GM19351 (cell line): ENCODE data around the gene FASTKD3.

Source experiments
- ATAC-seq: cut with Tn5 transposase; IDR thresholded peaks from one replicate; pipeline ENCODE4 v1.9.1; 2021; ENCODE audit warnings: mild to moderate bottlenecking, moderate library complexity; ENCODE audit not compliant: unreplicated experiment

The FASTKD3 gene

DNA sequence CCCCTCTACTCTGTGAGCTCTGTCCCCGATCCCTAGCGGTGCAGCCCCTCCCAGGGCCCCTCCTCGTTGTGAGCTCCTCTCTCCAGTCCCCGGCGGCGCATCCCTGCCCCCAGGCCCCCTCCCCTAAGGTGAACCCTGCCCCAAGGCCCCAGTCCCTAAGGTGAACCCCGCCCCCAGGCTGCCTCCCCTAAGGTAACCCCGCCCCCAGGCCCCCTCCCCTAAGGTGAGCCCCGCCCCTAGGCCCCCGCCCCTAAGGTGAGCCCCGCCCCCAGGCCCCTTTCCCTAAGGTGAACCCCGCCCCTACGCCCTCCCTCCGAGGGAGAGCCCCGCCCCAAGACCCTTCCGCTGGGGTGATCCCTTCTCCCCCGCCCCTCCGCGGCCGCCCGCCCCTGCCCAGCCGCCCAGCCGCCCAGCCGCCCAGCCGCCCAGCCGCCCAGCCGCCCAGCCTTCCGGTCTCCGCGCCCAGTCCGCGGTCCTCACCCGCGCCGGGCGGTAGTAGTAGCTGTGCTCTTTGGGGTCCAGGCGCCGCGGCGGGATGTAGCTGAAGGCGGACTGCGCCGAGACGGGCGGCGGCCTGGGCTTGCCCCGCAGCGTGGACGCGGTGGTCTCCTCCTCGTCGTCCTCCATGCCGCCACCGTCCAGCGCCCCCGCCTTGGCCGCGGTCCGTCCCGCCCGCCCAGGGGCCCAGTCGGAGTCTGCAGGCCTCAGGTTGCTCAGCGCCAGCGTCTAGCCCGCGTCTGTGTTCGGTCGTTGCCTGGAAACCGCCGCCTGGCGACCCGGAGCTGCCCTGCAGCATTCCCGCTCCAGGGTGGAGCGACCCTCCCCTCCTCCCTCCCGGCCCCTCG is 18.2 kb downstream of the FASTKD3 start, which contains the start of gene CFAP90:
Gene CFAP90, minus strand, starts transcription at position 739 of the 845 bp plus-strand sequence. Its CDS starts 112 bp downstream, at position 627.
- ATAC-seq, result no peak

DNA sequence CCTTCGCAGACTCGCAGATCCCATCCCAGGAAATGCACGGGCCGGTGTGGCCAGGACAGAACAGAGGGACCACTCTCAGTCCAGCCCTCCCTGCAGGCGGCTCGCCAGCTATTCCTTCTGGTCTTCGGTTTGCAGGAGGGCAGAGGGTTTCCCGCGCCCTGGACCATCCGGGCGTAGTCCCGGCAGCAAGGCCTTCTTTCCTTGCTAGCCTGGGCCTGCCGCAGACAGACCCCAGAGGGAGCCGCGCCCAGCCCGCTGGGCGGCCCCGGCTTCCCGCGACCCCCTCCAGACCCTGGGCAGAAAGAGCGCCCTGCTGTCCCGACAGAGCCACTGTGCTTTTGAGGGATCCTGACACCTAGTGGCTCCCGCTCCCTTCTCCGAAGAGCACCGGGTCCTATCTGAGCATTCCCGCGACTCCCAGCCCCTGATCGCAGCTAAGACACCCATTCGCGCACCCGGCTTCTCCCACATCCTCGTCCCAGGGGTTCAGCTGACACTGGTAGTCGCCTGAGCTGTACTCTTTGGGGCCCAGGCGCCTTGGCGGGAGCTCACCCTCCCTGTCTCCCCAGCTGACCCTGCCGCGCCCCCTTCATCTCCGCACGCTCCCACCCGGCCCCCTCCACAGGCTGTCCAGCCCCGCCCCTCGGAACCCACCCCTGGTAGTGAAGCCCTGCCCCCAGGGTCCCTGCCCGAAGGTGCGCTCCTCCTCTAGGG is 19.0 kb downstream of the FASTKD3 start:
- ATAC-seq, result no peak

DNA sequence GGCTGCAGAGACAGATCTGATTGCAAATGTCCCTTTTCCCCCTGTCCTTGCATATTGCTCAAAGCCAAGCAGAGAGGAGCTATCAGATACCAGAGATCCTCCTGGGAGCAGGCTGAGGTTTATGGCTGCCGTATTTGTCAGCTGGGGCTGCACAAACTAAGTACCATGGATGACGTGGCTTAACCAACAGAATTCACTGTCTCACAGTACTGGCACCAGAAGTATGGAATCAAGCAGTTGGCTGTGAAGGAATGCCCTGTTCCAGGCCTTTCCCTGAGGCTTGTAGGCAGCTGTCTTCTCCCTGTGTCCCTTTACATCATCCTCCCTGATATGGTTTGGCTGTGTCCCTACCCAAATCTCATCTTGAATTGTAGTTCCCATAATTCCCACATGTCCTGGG is 20.5 kb downstream of the FASTKD3 start:
- no peak for ATAC-seq

DNA sequence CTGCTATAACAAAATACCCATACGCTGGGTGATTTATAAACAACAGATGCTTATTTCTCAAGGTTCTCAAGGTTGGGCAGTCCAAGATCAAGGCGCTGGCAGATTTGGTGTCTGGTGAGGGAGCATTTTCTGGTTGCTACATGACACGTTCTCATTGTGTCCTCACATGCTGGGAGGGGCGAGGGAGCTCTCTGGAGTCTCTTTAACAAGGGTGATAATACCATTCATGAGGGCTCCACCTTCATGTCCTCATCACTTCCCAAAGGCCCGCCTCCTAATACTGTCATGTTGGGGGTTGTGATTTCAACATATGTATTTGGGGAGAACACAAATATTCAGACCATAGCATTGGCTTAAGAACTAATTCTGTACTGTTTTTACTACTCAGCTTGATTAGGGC is 22.5 kb downstream of the FASTKD3 start:
- ATAC-seq, result no peak

DNA sequence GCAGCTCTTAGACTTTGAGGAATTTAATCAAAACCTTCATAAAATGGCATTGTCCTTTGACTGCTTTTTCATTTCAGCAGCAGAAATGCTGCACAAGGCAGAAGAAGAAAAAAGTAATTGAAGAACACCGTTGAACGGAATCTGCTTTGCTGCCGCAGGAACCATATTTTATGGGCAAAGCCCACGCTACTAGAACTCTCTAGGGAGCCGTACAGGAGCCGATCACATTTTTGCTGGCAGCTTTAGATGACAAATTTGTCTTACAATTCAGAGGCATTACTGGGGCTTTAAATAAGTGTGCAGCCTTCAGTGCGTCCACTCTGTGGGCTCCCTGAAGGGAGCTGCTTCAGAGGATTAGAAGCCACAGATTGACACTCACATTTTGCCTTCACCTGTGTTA is 23.3 kb downstream of the FASTKD3 start:
- ATAC-seq, result no peak

DNA sequence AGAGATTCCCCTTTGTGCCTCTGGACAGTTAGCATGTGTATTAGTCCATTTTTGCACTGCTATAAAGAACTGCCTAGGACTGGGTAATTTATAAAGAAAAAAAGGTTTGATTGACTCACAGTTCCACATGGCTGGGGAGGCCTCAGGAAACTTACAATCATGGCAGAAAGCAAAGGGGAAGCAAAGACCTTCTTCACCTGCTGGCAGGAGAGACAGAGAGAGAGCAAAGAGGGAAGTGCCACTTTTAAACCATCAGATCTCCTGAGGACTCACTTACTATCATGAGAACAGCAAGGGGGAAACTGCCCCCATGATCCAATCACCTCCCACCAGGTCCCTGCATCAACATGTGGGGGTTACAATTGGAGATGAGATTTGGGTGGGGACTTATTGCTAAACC is 23.9 kb downstream of the FASTKD3 start:
- no peak for ATAC-seq

DNA sequence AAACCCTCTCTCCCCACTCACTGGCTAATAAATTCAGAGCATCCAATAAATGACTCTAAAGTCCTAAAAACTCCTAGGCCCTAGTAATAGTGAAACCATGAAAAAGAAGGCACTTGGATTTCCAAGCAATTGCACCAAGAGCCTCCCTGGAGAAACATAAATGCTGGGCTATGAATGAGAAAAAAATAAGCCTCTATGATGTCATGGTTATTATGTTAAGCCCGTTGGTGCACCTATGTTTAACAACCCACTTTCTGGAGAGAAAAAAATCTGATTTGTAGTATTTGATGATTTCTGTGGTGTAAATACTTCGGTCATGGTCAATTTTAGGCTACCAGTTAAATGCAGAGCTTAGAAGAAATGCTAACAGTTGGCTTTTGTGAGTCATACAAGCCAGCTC is 26.3 kb downstream of the FASTKD3 start:
- ATAC-seq, result no peak

DNA sequence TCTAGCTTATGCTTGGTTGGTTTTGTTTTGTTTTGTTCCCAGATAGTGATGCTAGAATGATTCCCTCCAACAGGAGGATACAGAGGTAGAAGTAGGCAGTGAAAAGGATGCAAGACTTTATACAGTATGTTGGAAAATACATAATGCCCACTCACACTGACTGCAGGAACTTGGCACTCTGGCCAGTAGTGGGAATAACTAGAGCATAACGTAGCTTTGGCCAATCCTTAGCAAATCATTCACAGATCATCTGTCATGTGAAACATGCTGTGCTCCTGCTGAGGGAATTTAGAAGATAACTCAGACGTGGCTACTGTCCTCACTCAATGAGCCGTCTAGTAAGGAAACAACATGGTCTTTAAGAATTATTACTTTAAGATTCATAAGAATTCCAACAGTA is 31.4 kb downstream of the FASTKD3 start:
- no peak for ATAC-seq

DNA sequence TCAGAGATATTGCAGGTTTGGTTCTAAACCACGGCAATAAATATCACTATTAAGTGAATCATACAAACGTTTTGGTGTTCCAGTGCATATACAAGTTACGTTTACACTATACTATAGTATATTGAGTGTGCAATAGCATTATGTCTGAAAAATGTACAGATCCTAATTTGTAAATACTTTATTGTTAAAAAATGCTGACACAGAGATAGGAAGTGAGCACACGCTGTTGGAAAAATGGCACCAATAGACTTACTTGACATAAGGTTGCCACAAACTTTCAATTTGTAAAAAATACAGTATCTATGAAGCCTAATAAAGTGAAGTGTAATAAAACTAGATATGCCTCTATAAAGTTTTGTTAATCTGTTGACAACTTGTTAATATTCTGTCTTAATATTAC is 33.8 kb downstream of the FASTKD3 start:
- no peak for ATAC-seq

DNA sequence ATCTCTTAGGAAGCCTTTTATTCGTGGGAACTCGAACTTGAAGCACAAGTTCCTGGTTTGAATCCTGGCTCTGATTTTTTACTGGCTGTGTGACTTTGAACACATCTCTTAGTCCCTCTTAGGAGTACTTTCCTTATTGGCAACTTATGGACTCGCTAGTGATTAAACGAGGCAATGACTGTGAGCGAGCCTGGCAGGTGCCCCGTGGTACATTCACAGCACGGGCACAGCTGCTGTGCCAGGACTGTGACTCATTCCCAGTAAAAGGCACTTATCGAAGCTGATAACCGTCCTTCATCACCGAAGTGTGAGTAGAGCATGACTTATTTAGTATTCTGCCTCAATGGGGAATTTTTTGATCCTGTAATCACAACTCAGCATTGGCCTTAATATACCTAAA is 40.6 kb downstream of the FASTKD3 start:
- no peak for ATAC-seq

DNA sequence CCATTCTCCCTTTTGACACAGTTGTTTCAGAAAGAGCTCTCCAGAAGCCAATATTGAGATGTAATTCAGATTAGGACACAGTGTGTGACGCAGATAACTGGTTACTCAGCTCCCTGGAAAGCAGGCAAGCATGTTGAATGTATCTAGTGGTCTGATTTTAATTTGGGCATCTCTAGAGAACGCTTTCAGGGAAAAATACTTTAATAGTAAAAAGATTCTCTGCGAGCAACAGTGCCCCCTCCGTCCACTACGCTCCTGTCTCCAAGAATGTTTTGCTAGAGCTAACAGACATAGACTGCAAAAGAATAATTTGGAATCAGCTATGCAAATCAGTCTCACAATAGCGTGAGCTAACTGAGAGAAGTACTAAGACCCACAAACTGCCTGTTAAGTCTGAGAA is 41.2 kb downstream of the FASTKD3 start:
- ATAC-seq, result no peak

DNA sequence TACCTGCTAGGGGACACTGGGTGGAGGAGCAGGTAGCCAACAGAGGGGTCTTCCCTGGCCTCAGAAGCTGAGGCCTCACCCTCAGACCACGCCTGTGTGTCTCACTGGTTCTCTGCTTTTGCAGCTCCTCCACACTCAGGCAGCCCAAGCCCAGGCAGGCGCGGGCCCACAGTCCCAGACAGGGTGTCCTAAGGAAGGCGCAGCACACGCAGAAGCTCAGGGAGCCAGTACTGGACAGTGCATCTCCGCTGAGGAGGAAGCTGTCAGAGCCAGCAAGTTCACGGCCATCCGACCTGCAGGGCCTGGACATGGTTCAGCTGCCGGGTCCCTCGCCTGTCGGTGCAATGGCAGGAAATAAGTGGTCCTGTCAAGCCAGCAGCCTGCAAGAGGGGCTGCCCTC is 43.2 kb downstream of the FASTKD3 start:
- ATAC-seq, result no peak

DNA sequence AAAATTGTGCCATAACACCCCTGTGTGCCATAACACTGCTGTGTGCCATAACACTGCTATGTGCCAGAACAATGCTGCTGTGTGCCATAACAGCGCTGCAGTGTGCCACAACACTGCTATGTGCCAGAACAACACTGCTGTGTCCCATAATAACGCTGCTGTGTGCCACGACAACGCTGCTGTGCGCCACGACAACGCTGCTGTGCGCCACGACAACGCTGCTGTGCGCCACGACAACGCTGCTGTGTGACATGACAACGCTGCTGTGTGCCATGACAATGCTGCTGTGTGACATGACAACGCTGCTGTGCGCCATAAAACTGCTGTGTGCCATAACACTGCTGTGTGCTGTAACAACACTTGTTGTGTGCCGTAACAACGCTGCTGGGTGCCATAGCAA is 43.8 kb downstream of the FASTKD3 start:
- no peak for ATAC-seq

DNA sequence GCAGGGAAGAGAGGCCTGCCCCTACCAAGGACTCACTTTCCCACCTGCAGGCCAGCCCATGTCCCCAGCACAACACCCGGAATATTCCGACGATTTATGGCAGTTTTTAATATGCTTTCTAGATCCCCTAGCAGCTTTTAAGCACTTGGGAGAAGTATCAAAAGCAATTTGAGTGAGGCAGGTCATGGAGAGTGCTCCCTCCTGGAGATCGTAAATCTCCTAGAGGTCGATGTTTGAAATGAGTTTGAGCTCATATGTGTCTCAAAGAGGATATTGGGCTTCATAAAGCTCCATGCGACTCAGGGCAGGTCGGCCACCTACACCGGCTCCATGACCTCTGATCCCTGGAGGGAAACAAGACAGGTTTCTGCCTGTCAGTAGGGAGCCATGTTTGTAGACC is 45.2 kb downstream of the FASTKD3 start:
- no peak for ATAC-seq

DNA sequence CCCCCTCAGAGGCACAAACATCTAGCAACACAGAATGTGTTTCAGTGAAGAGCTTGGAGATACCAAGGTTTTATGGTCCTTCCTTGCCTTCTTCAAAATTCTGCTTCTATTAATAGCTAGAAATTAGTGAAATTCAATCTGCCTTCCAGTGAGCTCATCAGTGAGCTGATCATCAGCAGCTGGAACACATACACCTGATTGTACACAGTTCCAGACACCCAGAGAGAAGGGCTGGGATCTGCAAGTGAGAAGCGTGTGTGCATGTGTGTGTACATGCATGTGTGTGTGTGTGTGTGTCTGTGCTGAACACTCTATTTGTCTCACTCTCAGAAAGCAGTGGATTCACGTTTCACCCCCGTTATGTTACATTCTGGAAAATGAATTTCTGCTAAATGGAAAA is 46.4 kb downstream of the FASTKD3 start:
- ATAC-seq, result no peak

DNA sequence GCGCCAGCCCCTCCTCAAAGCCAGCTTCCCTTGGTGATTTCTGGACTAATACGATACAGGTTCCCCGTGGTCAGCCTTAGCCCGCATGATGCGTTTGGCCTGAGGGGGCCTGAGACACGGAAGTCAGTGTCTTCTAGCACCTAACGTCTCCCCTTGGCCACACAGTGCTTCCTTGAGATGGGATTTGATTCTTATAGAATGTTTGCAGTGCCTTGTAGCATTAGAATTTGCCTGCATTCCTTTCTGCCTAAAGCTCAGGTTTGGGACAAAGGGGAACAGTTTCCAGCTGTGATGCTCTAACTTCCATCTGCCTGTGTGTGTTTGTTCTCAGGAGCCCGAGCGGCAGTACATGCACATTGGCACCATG is 52.3 kb downstream of the FASTKD3 start:
- ATAC-seq, result peak; percentile 2

DNA sequence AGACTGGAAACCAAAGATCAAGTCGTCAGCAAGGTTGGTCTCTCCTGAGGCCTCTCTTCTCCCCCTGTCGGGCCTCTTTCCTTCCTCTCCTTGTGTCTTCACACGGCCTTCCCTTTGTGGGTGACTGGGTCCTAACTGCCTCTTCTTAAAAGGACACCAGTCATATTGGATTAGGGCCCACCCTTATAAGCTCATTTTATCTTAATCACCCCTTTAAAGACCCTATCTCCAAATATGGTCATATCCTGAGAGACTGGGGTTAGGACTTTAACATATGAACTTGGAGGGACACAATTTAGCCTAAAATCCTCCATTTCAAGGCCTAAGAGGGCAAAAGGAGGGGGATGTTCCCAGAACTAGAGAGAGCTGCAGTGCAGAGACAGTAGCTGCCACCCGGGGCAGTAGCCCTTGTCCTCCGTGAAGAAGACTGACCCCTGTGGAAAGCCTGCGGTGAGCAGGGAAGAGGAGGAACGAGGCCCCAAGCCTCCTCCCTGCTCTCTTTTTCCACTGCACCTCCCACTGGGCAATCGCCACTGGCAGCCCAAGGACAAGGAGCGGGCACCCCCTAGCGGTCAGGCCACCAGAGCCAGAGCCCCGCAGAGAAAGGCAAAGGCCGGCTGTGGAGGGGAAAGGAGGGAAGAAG is 52.8 kb downstream of the FASTKD3 start:
- peak; percentile 93 for ATAC-seq

DNA sequence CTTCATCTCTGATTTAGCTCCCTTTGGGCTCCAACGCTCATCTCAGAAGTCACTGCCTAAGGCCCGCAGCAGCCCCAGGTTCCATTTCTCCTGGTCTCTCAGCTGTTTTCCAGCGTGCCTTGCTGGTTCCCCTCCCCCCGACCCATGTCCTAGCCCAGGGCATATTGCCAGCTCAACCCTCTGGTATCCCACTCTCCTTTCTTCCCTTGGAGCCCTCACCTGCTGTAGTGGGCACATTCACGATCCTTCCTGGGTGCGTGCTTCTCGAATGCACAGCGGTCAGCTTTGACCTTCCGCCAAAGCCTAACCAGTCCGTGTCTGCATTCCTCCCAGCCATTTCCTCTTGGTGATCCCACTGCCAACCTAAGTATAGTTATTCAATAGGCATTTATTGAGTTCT is 54.0 kb downstream of the FASTKD3 start:
- ATAC-seq, result no peak

DNA sequence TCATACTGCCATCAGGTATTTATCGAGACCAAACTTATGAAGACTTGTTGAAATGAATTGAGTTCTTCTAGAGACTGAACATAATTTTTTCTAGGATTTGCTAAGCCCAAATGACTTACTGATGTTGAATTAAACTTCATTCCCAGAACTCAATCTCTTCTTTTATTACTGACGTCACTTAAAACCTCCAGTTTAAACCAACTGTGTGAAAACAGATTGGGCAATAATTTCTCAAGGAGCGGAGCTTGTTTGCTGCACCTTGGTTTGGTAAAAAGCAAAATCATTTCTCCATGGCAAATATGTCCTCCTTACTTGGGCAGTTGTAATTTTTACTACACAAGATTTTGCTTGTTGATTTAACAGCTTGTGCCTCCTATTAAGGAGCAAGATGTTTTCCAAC is 55.3 kb downstream of the FASTKD3 start:
- no peak for ATAC-seq

DNA sequence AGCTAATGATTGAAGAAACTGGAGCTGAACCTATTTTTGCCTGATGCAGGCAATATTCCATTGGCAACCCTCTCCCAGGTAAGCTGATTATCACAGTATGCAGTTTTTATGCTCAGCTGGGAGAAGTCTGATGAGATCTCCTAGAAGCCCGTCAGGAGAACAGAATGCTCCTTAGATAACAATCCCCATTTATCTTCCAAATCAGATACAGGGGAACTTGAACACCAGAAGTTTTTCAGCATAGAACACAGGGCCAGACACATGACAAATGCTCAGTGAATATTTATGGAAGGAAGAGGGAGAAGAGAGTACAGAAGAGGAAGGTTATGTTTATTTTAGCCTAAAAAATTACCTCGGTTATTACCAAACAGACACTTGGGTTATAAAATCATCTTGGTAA is 55.8 kb downstream of the FASTKD3 start:
- ATAC-seq, result no peak

DNA sequence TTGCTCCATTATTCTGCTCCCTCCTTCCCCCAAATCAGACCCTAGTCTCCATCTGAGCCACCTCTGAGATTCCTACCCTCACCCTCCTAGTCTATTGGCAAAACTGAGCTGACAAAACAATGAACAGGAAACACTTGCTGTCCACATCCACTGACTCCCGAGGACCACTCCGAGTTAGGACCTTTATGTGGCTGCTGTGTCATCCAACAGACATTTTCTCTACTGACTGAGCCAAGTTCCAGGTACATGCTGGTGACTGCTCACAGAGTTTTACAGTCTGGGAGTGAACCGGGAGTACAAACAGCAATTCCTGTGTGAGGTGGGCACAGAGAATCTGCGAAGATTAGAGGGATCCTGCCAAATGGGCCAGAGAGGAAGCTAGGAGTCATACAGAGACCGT is 57.1 kb downstream of the FASTKD3 start:
- ATAC-seq, result no peak
